HG02623 (cell line): ENCODE measurements around the gene ZAP70.

Experiments used
- ATAC-seq: cut with Tn5 transposase; IDR thresholded peaks from one replicate; pipeline ENCODE4 v1.9.1; 2021; ENCODE audit warnings: moderate library complexity; ENCODE audit not compliant: unreplicated experiment

ZAP70 gene

DNA sequence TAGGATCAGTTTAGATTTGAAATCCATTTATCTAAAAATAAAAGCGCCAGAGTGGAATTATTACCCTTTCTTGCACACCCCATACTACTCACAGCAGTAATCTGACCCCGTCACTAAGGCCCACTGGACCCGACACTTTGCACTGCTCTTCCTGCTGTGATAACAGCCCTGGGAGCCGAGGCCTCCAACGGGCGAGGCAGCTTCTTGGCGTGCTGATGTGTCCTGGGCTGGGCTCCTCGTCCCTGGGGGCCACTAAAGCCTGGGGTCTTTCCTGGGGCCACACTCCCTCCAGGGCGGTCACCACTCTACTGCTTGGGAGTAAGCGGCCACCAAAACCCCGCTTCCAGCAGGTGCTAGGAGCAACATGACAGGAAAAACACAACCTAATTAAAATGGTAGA, 61.7 kb downstream of the ZAP70 start:
- no peak for ATAC-seq

DNA sequence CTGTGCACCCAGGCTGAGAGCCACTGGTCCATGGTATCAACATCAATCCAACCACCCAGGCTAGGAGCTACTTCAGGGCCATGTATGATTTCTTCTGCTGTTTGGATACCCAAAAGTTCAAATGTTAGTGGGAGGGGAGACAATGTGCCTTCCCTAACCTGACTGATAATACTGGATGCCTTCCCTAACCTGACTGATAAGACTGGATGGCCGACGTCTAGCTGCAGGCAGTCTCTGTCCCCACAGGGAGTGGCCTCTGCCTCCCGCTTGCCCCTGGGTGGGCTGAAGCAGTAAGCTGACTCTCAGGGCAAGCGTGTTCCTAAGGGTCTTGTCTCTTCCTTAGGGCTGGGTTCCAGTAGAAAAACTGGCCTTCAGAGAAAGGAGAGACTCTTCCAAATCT, 65.8 kb downstream of the ZAP70 start:
- ATAC-seq = no peak

DNA sequence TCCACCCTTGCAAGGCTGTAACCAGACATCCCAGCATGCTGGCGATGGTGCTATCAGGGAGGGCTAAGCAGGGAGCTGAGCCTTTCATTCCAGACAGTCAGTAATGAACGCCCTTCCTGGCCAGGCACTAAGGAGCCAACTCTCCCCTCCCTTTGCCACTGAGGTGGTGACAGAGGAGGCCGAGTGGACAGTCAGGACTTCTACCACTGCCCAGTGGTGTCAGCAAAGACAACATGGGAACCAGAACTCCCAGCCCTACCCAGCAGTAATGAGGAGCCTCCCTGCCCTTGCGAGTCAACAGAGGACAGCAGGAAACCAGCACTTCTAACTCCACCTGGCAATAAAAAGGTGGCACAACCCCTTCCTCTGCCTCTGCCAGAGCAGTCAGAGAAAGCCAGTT, 68.6 kb downstream of the ZAP70 start:
- no peak for ATAC-seq

DNA sequence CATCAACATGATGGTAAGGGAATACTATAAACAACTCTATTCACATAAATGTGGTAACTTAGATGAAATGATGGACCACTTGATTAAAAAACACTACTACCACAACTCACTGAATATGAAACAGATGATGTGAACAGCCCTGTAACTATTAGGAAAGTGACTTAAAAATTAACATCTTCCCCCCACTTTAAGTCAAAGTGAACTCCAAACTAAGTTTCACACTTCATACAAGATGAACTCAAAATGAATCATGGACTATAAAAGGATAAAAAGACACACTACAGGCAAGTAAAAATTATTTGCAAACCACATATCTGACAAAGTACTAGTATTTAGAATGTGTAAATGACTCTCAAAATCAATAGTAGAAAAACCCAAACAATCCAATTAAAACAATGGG, 71.6 kb downstream of the ZAP70 start:
- no peak for ATAC-seq

DNA sequence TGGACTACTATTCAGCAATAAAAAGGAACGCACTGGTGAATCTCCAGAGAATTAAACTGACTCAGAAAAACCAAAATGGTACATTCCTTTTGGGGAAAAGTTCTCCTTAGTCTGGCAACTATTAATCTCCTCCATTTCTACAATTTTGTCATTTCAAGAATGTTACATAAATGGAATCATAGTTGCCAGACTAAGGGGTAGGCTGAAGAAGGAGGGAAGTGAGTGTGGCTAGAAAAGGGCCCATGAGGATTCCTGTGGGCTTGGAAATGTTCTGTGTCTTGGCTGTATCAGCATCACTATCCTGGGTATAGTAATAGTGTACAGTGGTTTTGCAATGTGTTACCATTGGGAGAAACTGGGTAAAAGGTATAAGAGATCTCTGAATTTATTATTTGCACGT, 72.4 kb downstream of the ZAP70 start:
- no peak for ATAC-seq

DNA sequence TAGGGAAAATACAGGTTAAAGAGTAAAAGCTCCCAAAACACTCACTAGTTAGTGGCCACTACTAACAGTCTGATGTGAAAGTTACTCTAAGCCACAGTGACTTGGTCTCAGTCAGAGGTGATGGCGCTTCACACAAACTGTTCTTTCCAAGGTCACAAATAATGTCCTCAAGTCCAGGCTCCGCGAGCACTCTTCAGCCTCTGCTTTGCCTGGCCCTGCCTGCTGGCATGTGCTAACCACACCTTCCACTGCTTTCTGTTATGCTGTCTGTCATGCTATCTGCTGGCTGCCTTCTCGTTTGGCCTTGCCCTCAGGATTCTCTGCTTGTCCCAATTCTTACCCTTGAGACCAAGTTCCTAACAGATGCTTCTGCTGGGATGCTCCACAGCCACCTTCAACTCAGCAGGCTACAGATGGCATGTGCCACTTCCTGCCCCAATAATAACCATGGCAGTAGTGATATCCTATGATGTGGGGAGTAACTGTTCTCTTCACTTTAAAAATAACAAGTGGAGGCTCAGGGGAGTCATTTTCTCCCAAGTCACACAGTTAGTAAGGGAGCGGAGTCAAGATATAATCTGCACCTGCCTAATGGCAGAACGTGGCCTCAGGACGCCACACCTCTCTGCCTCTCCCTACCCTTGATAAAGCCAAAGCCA, 75.7 kb downstream of the ZAP70 start:
- ATAC-seq = no peak
